NCI-H1105 treated with DMSO at 0.1 percent for 48 hours (cell line): Measurements from ENCODE around the gene CUZD1.

ENCODE experiments used
- DNase-seq: peaks from one replicate; lab custom pipeline; 2025; lab: John Stamatoyannopoulos, UW

Gene CUZD1

DNA sequence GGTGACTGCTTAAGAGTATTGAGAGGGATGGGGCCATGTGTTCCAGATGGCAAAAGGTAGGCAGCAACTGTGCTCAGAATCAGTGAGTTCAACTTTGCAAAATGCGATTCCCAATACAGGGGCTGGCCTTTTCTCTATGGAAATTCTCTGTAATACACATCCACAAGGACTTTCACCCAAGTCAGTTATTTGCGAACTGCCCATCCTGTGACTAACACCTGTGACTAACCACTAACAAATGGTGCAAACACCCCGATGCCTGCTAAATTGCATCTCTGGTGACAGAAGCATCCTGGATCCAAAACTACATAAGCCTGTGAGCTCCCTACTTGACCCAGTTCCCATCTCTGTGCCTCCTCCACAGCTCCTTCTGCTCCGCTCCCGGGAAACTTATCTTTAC lies 9.0 kb upstream of the CUZD1 start:
- no peak for DNase-seq

DNA sequence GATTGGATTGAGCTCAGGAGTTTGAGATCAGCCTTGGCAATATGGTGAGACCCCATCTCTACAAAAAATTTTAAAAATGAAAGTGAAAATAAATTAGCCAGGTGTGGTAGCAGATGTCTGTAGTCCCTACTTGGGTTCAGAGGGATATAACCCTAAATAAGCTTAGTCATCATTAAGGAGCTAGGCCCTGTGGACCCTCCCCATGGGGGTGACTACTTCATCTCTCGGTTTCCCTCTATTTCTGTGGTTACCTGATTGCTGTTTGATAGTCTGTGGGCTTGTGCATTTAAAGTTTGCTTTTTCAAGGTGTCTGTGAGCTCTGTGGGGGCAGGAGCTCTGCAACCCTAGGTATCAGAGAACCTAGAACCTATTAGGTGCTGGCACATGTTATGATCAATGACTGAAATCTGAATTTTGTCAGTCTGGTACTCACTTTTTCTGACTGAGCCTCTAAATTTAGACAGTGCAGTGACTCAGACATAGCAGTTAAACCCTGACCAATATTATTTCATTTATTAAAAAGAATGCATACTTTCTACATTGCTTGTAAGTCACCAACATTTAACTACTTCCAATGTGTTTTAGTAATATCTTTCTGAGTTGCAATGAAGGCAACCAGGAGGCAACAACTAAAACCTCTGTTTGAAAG lies 8.1 kb upstream of the CUZD1 start:
- DNase-seq, result no peak

DNA sequence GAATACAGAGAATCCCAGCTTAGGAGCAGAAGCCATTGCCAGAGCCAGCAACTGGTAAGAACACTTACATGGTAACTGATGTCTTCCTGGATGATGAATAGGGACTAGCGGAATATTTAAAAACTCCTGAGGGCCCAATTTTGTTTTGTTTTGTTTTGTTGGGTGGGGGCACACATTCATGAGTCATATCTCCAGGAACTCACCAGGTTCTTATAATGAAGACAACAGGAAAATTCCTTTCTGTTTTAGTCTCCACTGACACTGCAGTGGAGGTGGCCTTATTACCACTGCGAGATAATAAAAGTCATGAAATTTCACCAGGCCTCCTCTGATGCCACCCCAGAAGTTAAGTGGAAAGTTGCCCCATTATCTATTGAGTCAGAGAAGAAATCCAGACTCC lies 6.6 kb upstream of the CUZD1 start:
- no peak for DNase-seq

DNA sequence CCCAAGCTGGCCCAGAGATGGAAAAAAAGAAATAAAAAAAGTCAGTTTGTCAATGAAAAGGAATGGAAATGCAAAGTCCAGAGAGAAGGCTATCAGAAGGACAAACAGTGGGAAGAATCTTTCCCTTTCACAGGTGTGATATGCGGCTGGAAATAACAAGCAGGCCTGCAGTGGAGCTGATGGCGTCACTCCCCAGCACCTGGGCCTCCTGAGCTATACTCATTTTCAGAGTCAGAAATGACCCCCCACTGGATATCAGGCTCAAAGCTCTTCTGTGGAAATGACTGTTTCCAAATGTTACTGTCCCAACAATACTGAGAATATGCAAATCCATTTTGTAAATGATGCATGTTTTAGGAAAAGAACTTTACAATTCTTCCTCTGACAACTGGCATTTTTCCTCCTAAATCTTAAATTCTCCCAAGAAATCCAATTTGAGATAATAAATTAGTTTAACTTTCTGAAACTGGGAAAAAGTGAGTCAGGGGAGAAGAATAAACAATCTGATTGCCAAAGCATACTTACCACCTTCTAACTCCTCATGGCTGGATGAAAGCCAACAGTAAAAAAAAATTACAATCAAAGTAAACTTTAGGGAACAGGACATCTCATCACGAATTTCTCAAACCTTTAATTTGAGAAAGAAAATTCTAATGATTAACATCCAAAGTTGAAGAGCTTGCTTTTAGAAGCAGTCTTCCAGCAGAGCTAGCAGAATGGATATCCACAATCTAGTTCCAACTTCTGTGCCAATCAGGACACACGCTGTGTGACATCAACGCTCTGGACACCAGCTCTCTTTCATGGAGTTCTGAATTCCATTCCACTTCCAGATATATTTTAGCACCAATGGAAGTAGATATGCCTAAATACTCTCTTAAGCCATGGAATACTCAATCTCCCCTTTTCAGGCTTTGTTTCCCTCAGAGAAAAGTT lies 5.3 kb upstream of the CUZD1 start:
- DNase-seq, result no peak

DNA sequence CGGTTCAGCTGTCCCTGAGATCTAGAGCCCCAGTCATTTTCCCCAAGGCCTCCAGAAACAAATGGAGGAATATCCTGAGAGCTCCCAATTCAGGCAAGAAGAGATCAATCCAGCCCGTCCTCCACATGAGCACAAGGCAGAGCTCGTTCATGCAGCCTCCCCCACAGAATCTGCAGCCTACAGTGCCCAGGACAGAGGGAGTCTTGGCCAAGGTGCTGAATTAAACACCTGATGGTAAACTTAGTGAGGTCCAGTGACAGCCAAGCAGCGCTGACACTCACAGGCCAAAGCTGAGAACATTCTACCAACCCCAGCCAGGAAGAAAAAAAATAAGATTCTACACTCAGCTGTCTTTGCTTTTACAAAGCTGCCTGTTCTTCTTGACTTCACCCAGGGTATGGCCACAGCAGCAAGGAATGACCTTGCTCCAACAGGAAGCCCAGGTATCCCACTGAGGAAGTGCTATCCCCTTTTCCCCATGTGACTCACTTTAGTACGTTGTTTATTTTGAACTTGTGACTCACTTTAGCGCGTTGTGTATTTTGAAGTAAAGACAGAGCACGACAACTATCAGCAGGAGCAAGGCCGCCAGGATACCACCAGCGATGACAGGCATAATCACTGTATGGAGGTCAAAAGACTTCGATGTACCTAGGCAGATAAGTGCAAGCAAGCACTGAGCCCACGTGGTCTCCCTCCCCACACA lies 4.4 kb upstream of the CUZD1 start:
- no peak for DNase-seq

DNA sequence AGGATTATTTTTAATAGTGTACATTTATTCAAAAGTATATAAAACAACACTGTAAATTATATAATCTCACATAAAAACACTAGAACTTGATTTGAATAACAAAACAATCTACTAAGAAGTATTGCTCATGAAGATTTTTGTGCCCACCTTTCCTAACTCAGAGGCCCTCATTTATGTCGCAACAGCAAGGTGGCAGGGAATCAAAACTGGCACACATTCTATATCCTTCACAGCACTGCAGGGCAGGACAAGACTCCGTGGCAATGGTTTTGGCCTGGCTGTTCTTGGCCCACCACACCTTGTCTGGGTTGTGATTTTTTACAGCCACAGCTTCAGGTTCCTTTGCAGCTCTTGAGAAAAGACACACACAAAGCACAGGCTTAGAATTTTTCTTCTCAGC lies 3.4 kb upstream of the CUZD1 start:
- no peak for DNase-seq

GRCh38 chr10:122847782-122848604 lies 2.3 kb upstream of the CUZD1 start:
- DNase-seq, result no peak

DNA sequence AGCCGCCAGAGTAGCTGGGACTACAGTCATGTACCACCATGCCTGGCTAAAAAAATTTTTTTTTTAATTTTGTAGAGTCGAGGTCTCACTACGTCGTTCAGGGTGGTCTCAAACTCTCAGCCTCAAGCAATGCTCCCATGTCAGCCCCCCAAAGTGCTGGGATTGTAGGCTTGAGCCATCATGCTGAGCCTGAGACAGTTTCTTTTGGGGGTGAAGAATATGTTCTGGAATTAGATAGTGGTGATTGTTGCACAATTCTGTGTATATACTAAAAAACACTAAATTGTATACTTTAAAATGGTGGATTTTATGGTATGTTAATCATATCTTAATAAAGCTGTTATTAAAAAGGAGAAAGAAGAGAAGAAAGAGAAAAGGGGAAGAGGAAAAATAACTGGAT lies 1.5 kb downstream of the CUZD1 start:
- no peak for DNase-seq

DNA sequence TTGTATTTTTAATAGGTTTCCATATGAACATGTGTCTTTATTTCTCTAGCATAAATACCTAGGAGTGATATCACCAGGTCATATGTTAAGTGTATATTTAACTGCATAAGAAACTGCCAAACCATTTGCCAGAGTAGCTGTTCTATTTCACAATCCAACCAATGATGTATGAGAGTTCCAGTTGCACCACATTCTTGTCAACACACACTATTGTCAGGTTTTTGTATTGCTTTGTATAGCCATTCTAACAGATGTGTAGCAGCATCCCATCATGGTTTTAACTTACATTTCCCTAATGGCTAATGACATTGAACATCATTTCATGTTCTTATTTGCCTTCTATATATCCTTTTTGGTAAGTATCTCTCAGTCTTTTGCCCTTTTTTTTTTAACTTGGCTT lies 4.1 kb downstream of the CUZD1 start:
- no peak for DNase-seq

DNA sequence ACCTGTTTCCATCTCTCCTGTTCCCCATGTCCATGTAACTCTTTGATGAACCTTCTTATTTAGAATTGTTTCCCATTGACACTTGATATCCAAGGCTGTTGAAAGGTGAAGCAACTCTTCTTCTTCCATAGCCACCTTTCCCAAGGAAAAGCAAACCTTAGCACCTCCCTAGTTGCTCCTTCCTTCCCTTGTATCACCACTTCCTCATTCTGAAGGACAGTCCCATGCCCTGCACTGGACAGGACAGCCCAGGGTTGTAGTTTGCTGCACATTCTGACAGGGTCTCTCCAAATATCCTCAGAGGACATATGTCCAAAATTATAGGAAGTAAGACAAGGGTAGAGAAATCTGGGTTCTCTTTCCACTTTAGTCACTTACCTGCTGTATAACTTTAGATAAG lies 6.2 kb downstream of the CUZD1 start:
- no peak for DNase-seq

DNA sequence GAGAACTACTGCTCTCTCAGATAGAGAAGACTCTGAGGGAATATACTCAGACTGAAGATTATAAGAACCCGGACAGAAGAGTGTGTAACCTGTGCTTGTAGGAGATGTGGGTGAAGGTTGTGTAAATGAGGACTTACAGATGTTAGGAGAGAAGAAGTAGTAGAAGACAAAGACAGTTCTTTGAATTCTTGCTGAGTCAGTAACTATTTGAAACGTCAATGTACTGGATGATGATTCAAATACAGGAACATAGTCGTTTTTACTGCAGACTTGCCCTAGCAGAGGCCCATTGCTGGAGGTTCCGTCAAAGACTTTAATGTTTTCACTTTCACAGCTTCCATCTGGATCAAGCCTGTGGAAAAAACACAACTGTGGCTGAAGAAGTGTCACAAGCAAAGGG lies 6.8 kb downstream of the CUZD1 start:
- no peak for DNase-seq

- DNase-seq, result no peak
These were observed 9.7 kb downstream of the CUZD1 start for GRCh38 chr10:122835908-122836307.

DNA sequence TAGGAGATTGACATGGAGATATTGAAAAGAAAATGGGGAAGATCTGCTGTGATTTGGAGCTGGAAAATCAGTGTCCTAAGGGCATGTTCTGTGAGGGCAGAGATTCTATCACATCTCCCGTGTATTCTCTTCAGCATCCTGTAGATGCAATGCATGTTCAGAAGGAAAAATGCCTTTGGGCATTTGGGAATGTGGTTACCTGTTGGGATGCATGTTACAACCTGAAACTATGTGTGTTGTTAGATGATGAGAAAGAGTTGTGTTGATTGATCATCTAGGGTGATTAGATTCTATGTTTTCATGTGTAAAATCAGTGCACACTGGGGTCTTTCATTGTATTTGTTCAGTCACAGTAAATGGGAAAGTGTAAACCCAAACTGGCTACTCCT lies 14.7 kb downstream of the CUZD1 start:
- no peak for DNase-seq

- no peak for DNase-seq
These were observed 15.2 kb downstream of the CUZD1 start for GRCh38 chr10:122830273-122830964.

DNA sequence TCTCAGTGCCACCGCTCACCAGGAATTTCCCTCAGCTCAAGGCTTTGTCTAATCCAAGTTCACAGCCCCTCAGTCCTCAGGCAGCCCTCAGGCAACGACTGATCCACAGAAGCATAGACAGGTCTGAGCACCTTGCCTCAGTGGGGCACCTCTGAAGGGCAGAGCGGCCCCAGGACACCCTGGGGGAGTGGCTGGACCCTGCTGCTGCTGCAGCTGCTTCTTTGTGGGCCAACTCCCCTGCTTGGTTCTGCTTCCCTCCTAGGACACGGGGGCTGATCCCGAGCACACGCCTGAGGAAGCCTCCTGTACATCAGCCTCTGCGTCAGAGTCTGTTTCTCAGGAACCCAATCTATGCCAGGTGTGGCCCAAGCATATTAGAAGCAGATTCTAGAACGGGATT lies 16.2 kb downstream of the CUZD1 start:
- DNase-seq, result no peak

DNA sequence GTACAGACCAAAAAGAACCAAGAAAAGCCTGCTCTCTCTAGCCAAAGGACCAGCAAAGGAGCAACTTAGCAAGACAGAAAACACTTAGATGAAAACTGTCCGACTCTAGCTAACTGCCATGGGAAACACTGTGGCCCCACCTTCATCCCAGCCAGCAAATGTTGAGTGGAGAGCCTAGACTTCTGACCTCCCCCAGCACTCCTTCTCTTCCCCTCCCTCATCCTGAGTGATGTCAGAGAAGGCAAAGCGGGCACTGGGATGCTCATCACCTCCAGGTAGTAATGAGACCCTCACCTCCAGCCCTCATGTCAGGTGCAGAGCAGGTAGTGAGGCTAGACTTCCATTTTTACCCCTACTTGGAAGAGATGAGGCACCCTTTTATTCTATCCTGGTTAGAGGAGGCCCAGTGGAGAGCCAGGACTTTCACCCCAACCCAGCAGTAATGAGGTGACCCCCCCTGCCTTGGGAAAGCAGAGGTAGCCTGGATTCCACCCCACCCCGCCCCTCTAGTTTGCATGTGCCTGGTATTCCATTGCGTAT lies 16.9 kb downstream of the CUZD1 start:
- no peak for DNase-seq

DNA sequence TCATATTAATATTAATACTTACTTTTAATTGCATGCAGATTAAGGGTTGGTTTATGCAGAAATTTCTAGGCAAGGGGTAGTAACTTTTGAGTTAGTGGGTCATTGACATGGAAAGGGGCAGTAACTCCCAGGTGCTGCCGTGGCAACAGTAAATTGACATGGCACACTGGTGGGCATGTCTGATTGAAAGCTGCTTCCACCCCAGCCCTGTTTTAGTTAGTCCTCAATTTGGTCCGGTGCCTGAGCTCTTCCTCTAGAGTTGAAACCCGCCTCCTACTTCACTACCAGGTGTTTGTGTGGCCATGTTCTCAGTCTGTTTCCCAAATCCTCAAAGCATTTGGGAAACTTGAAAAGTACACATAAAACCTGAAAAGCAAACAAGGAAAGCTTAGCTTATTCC lies 18.4 kb downstream of the CUZD1 start:
- no peak for DNase-seq

DNA sequence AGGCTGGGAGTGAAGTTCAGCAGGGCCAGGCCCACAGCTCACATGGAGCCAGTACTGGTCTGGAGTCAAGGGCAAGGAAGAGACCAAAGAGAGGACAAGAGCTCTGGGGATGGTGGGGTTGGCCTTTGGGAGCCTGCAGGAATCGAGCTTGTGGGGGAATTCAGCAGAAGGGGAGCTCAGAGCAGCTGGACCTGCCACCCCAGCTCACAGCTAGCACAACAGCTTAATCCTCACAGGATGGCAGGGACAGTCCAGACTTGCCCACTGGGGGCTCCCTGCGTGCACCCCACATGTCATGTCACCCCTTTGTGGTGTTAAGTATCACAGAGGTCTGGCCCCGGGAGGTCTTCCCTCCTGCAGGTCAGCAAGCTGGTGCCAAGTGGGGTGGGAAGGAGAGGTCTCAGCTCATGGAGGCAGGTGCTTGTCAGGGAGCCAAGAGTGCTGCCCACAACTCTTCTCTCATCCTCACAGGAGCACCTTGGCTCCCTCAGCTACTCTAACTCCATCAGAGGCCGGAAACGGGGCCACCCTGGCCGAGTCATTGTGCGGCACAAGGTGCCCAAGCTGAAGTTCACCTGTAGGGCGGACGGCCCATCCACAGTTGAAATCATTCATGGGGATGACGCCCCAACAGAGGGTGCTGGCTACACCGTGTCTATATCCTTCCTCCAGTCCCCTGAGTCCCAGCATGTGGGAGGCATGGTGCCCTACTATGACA lies 22.5 kb downstream of the CUZD1 start:
- no peak for DNase-seq

GRCh38 chr10:122821808-122822207 lies 23.8 kb downstream of the CUZD1 start:
- no peak for DNase-seq

GRCh38 chr10:122815458-122815857 lies 30.2 kb downstream of the CUZD1 start:
- no peak for DNase-seq

- no peak for DNase-seq
These were observed 31.2 kb downstream of the CUZD1 start for GRCh38 chr10:122814493-122814892.
